GM18873 (cell line): ENCODE measurements around the gene EHD3.
A peak's percentile ranks its signal among the peaks of the same experiment; 100 is the strongest.
"Not testable (repeated sequence)": the region's sequence is repeated elsewhere in the genome, so short reads cannot be mapped to it uniquely, and the experiment has no call there.

Experiments
- ATAC-seq: cut with Tn5 transposase; IDR thresholded peaks from one replicate; pipeline ENCODE4 v1.9.1; 2021; ENCODE audit warnings: mild to moderate bottlenecking, moderate library complexity, moderate number of reproducible peaks; ENCODE audit not compliant: unreplicated experiment, low FRiP score

EHD3 gene

DNA sequence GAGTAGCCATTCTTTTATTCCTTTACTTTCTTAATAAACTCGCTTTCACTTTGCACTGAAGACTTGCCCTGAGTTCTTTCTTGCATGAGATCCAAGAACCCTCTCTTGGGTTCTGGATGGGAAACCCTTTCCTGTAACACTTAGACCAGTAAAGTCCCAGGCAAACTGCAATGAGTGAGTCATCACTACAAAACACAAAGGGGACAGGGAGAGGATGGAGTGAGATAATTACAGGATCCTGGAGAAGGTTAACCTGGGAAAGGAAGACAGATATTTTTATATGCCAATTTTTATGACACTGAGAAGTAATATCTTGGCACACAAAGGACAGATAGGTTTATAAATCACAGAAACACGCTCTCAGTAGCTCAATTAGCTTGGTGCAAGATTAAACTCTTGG lies 48.7 kb downstream of the EHD3 start:
- ATAC-seq, result no peak

DNA sequence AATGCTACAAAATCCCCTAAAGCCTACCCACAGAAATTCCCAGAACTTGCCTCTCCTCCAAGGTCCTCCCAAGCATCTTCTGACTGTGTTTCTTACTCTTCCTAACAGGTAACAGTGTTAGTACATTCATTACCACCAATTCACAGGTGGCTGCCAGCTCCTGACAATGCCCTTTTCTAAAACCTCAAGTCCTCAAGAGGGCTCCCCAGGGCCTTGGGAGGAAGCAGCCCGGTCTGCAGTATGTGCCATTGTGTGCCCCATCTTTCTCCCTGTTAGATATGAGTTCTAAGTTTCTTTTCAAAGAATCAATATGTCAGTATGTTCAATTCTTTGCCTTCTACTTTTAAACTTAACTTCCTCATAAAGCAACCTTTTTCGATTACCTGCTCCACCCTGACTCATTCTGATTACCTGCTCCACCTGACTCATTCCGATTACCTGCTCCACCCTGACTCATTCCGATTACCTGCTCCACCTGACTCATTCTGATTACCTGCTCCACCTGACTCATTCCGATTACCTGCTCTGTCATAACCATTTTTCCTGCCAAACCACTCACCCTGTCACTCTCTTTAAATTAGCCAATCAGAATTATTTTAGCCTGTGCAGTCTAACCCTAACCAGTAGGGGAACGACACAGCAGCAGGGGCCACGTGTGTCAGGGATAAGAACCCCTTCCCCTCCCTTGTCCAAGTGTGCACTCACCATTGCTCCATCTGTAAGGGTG lies 49.4 kb downstream of the EHD3 start:
- not testable (repeated sequence) for ATAC-seq

DNA sequence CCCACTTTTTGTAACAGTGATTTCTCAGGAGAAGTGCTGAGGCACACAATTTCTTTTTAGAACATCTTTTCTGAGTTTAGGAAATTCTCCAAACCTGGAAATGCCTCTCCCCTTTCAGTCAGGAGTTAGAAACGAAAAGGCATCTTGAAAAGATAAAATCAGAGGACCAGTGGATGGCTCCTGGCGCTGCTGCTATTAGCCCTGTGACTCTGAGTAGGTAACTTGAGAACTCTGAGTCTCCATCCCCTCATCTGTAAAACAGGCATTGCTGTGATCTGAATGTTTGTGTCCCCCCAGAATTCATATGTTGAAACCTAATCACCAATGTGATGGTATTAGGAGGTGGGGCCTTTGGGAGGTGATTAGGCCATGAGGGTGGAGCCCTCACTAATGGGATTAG lies 50.2 kb downstream of the EHD3 start:
- no peak for ATAC-seq

DNA sequence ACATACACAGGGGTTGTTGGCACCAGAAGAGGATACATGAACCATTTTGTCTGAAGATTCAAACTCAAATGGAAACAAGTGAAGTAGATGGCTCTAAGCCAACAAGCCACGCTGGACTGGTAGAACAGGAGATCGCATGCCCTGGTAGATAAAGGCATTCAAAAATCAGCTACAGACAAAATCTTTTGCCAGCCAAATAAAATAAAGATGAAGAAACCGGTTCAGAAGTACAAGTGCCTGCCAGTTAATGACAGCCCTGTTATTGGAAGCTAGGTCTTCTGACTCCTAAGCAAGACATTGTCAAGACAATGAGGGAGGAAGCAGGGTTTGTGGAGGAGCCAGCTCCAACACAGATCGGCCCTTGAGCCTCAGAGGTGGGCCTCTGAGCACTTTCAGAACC lies 52.3 kb downstream of the EHD3 start:
- ATAC-seq, result no peak

DNA sequence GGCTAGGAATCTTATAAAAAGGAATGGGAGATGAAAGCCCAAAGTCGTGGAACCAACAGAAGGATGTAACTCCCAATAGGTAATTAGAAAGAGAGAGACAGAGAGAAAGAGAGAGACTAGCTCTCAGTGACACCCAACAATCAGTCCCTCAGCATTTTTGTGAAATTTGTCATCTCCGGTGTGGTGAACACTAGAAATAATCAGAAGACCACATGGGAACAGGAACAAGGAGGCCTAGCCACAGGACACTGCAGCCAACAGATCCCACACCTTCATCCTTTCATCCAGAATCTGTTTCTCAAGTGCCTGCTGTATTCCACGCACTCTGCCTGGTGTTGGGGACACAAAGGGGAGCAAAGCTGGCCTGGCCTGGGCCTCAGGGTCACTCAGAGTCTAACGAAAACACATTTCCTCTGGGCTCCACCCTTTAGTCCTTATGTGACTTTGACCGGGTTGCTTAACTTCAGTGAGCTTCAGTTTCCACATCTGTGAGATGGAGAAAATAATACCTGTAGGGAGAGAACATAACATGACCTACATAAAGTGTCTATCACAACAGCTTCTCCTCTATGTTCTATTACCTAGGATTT lies 53.1 kb downstream of the EHD3 start:
- ATAC-seq, result no peak

DNA sequence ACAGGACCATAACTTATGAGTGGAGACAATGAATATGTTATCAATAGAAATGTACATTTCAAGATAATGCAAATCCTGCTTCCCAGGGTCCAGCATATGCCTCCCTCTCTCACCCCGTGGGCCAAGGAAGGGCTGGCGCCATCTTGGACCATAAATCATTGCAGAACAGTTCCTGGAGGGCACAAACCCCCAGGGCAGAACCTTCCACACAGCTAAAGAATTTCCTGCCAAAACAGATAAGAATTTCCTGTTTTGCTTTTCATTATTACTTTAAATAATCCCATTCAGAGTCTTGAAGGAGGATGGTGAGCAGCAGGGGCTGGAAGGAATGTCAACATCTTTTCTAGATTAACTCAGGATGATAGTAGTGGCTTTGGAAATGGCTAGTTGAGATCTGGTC lies 53.7 kb downstream of the EHD3 start:
- ATAC-seq, result no peak

DNA sequence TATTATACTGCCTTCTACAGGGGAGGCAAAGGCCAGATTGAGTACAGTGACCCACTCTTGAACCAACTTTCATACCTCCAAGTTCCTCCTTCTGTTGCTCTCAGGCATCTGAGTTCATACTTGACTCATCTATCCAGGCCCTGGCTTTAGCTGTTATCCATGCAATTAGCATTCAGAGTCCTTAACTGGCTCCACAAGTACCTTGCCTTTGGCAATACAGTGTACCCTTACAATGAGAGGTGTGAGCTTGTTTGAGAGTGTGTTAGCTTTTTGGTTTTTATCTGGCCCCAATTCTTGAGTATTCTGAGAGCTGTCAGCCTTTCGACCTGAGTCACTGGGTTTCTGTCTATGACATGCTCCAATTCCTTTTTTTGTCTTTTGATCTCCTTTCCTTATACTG lies 60.2 kb downstream of the EHD3 start:
- ATAC-seq, result no peak

DNA sequence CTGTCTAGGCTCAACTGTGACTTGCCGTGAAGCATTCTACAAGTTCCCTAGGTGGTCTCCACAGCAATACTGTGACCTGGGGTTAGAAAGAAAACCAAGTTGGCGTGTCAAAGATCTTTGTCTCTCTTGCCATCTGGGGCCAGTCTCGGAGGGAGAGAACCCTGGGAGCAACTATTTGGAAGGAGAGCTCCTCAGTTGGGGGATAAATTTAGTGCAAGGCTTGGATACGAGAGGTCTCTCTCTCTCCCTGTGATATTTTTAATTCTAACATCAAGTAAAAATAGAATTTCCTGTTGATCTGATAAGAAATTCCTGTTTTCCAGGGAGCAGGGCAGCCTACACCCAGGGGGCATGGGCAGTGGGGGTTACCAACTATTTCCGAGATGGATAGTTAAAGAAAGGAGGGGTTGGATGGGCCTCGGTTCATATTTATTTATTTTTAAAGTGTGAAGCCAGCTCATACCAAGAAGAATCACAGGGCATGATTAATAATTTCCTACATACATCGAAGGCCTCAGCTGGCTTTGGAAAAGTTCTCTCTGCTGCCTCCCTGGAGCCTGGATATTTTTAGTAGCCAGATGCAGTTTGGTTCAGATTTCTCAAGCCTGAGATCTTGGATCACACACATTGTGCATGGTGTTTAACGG lies 62.8 kb downstream of the EHD3 start:
- ATAC-seq, result no peak

DNA sequence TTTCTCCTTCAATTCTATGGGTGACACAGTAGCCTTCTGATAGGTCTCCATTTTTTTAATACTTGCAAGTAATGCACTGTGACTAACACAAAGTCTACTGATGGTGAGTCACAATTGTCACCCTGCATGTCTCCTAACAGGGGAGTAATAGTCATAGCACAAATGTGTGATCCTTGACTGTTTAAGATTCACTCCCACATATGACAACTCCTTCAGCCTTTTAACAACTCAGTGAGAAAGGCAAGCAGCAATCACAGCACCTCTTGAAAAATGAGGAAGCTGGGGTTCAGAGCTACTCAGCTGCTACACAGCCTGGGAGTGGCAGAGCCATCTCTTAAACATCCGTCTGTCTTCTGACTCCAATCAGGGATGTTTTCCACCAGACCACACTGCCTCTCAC lies 63.8 kb downstream of the EHD3 start:
- ATAC-seq, result no peak

DNA sequence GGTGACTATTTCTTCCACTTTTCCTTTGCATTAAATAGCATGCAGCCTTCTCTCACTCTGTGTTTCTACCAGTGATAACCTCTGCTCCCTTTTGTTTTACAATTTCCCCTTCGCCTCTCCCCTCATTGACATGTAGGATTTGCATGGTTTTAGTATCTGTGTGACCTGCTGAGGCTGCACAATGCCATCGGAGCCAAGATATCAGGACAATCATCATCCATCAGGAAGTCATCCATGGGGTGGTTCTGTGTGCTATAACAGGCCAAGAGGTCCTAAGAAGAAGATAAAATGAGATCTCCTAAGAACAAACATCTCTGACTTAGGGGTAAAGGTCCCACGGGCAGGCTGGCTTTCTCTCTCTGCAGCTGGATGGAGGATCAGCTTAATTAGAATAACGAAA lies 65.6 kb downstream of the EHD3 start:
- no peak for ATAC-seq

DNA sequence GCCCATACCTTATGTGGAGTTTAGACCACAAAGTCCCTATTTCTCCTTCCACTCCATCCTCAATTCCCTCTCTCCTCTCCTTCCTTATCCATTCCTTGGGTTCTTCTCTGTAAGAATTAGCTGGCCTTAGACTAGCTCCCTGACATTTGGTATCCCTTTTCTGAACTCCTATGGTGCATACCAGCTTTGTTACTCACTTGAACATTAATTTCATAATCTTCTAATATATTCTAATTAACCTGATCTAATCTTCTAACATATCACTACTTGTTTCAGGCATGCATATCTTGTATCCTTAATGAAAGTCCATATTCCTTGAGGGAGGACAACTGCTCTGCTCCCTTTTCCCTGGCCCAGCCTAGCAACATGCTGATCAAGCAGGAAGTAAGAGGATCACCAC lies 66.4 kb downstream of the EHD3 start:
- ATAC-seq, result no peak

DNA sequence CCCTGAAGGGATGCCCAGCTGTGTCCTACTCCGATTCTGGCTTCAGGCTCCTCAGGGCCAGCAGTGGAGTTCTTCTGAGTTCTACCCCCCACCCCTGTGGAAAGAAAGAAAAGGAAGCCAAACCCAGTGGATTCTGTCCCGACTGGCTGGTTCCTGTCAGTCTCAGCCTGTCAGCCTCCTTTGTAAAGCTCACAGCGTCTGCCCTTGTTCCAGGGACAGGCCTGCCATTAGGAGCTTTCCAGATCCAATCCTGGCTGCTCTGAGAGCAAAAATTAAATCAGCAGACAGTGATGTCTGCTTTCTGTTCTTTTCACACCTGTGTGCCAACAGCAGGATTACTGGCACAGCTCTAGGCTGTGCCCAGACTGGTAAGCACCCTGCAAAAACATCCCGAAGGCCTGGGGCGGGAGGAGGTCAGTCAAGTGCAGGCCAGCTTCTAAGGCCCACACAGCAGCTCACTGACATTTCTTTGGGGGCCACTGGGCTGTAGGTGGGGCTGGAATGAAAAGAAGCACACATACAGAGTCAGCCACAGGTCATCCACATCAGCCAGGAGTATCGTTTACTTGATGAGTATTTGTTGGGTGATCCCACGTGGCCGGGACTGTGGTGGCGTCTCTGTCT lies 69.1 kb downstream of the EHD3 start:
- no peak for ATAC-seq

DNA sequence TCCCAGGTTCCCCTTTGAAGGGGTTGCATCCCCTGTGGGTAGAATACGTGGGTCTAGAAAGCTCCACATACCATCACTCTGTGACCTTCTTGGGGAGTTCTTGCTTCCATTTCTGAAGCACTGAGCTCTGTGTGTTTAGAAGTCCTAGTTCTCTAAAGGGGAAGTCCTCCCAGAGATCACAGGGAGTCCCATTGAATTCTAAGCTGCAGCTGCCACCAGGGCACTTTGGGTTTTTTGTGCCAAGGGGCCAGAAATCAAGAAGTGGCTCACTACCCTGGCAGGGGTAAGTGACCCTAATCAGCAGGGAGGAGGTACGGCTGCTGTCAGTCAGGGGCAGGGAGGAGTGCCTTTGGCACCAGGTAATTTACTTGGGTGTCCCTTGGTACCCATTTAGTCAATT lies 70.9 kb downstream of the EHD3 start:
- ATAC-seq, result no peak

DNA sequence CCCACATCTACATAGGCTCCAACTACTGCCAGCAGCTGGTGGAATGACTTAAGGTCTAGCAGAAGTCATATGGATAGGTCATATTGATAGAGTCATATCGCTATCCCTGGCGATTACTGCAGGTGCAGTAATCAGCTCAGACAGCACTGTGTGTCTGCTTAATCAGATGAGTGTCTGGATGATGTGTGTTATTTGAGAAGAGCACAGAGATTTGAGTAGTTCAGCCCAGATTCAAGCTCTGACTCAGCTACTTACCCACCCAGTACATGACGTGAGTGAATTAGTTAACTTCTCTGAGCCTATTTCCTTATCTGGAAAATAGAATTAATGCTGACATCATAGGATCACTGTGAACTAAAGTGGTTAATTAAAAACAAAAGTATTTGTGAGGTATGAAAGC lies 78.9 kb downstream of the EHD3 start:
- no peak for ATAC-seq

DNA sequence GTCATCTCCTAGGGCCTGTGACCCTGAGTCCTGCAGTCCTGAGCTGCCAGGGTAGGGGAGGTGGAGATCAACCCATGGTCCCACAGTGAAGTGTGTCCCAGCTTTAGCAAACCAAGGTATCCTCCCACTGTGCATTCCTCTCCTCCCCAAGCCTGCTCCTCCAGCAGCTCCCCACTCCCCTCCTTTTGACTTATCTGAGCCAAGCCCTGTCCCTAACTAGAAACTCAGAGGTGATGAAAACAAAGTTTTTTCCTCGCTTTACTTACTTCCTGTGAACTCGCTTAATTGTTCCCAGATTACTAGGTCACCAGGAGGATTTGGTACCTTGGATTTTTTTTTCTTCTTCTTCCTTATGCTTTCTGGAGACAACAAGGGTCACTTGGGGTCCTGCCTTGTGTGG lies 80.8 kb downstream of the EHD3 start:
- ATAC-seq, result no peak

DNA sequence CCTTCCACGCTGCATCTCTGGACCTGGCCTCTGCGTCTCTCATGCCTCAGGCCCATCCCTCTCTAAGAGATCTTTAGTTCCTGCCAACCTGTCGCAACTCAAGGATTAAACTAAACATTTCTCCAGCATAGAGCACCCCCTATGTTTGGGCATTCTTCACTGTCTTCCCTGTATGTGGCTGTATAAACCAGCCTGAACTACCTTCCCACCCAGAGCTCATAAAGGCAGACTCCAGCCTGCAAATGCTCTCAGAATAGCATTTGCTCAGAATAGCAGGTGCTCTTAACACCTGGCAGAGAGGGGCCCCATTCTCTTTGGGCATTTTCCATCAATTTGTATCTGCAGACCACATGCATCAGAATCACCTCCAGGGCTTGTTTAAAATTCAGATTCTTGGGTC lies 83.4 kb downstream of the EHD3 start:
- no peak for ATAC-seq

DNA sequence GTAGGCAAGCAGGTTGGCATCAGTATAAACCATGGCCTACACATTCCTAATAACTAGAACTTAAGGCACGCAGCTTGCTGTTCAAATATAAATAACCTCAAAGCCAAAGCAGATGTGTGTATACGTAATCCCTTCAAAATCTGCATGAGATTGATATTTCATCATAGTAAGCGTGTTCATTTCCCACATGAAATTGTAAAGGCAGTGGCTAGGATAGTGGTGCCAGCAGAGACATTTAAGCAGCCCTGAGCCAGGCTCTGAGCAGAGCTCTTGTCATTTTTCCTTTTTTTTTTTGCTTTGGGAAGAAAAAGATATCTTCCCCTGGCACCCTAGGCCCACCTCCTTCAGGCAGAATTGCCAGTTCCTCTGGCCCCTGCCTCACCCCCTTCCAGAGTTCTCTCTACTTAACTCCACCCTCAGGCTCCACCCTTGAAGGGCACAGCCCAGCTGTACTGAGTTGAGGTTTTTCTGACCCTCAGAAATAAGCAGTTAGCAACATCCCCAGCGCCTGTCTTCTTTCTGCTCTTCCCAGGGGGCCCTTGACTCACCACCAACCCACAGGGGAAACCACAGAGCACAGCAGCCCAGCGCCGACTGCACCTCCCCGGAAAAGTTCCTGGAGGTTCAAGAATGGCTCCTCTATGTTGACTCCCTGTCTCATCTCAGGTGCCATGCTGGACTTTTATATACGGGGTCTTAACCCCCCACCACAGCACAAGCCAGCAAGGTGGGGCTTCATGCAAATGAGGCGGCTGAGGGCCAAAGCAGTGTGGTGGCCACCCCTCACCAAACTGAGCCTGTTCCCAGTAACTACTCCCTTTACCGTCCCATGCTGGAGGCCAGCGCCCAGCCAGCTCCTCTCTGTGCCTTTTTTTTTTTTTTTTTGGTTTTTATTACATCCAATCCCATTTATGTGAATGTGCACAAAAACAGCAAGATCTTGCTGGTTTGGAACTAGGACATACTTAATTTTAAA lies 84.7 kb downstream of the EHD3 start:
- peak; percentile 78 for ATAC-seq
